CD4-positive, alpha-beta T cell (primary cell): ENCODE measurements around the gene LEPR. TPM values are rescaled to one million over a fixed set of nuclear protein-coding genes. Genes with fewer than 3 reads are reported as not detected.

Experiments used
- ATAC-seq: fragments of 200-7000 bp; cut with Tn5 transposase; one replicate; pipeline ENCODE4 v1.10.0; 2022; ENCODE audit warnings: mild to moderate bottlenecking; ENCODE audit not compliant: poor library complexity
- CTCF ChIA-PET: fragments of 350-600 bp; sonication (Branson Sonifier 250); formaldehyde crosslinking; loops from one replicate; lab custom pipeline; 2021; ENCODE audit warnings: antibody characterized with exemption, inconsistent platforms; lab: Charles Lee
- POLR2A ChIA-PET: fragments of 350-600 bp; sonication (Branson Sonifier 250); formaldehyde crosslinking; loops from one replicate; lab custom pipeline; 2021; ENCODE audit warnings: antibody characterized with exemption, inconsistent platforms; lab: Charles Lee
- DNase-seq, 14 experiments: peaks; one replicate each; pipeline ENCODE4 v3.0.0-alpha.2; 2013 to 2020; ENCODE audit warnings: mixed read lengths in 2 of 14
- H3K27ac ChIP-seq, 2 donors: one replicate each; pipeline versions ENCODE4 v1.5.1 to v1.7.0; 2013; ENCODE audit warnings: low read length in 2 of 2, low read depth in 1 of 2, mild to moderate bottlenecking in 1 of 2
- H3K27me3 ChIP-seq, 2 experiments: 1 replicate in 1 of 2; 2 replicates in 1 of 2; pipeline versions ENCODE4 v1.6.1 to v1.7.0; 2013; ENCODE audit warnings: low read length in 2 of 2, control low read depth in 1 of 2, mild to moderate bottlenecking in 1 of 2, moderate library complexity in 1 of 2; ENCODE audit not compliant: insufficient read depth in 2 of 2, control insufficient read depth in 1 of 2
- H3K36me3 ChIP-seq: one replicate; pipeline ENCODE4 v1.6.1; 2013; ENCODE audit warnings: low read length, control low read depth; ENCODE audit not compliant: insufficient read depth
- H3K4me1 ChIP-seq: one replicate; pipeline ENCODE4 v1.6.1; 2013; ENCODE audit warnings: low read length, control low read depth; ENCODE audit not compliant: insufficient read depth
- H3K4me3 ChIP-seq: one replicate; pipeline ENCODE4 v1.5.1; 2013; ENCODE audit warnings: mild to moderate bottlenecking, low read length, moderate library complexity
- H3K9me3 ChIP-seq, 2 experiments: 1 replicate in 1 of 2; 2 replicates in 1 of 2; pipeline versions ENCODE4 v1.6.1 to v1.7.0; 2013; ENCODE audit warnings: low read length in 2 of 2, mild to moderate bottlenecking in 2 of 2, control low read depth in 1 of 2, moderate library complexity in 1 of 2; ENCODE audit not compliant: control insufficient read depth in 1 of 2, insufficient read depth in 1 of 2
- H3K27ac Mint-ChIP-seq: one replicate; pipeline ENCODE4 v1.8.0; 2020; ENCODE audit warnings: mixed read lengths
- H3K27me3 Mint-ChIP-seq: one replicate; pipeline ENCODE4 v1.8.0; 2021; ENCODE audit warnings: mixed read lengths
- H3K36me3 Mint-ChIP-seq: one replicate; pipeline ENCODE4 v1.8.0; 2021; ENCODE audit warnings: low read depth, mixed read lengths
- H3K4me1 Mint-ChIP-seq: one replicate; pipeline ENCODE4 v1.8.0; 2021; ENCODE audit warnings: low read depth, mixed read lengths
- H3K4me3 Mint-ChIP-seq: one replicate; pipeline ENCODE4 v1.8.0; 2020; ENCODE audit warnings: mild to moderate bottlenecking, mixed read lengths
- H3K9me3 Mint-ChIP-seq: one replicate; pipeline ENCODE4 v1.8.0; 2020; ENCODE audit warnings: mixed read lengths
- CTCF ChIP-seq: fragments of 200-600 bp; IDR thresholded peaks from one replicate; pipeline ENCODE4 v1.8.0; 2022; ENCODE audit warnings: antibody characterized with exemption, mild to moderate bottlenecking
- intact Hi-C, 2 experiments: fragments of 100-400 bp; cut with DNase I in 1 of 2; cut with micrococcal nuclease in 1 of 2; formaldehyde crosslinking; loops; one replicate each; pipeline versions ENCODE4 v1.15.1 to v1.9.0; 2023 to 2025; cut with DNase I, micrococcal nuclease
- total RNA-seq, 174 experiments: library from RNA in 2 of 174; stranded (reverse) in 2 of 174; gene quantifications; one replicate each; pipeline ENCODE4 v1.2.3 and lab custom pipeline; 2021 to 2026

Gene LEPR
- total RNA-seq, 2 experiments from 2014 or later, result 0.58 to 0.59 TPM

- H3K36me3 Mint-ChIP-seq, result peaks cover 62% of the 10 kb centered on the region
- intact Hi-C loops, result loop anchor here (2.0 to 10.0 kb wide), 4 partner anchors 257 to 1505 kb away; no protein-coding TSS in a partner anchor
- CTCF ChIA-PET, result interaction anchor here (1.4 to 2.3 kb wide), 3 partner anchors 9 to 258 kb away, joined by 4 to 20 read pairs (median 5); partner anchors contain the start of genes LEPR and LEPROT
- H3K4me3 ChIP-seq, result no peak overlapping the region
- no peaks in the 10 kb centered on the region for H3K27me3 Mint-ChIP-seq
- peaks cover 11% of the 10 kb centered on the region for H3K4me1 Mint-ChIP-seq
- POLR2A ChIA-PET, result interaction anchor here (0.7 to 1.0 kb wide), 2 partner anchors 10 to 13 kb away, joined by 3 to 4 read pairs; partner anchors contain the start of genes LEPR and LEPROT
- H3K27me3 ChIP-seq, result no peaks in the 10 kb centered on the region
- peaks cover 34% of the 10 kb centered on the region for H3K36me3 ChIP-seq
- DNase-seq, result no peak
- no peak overlapping the region for H3K4me3 Mint-ChIP-seq
- TF ChIP-seq CTCF, result no peak
- H3K27ac ChIP-seq, result no peak overlapping the region
- H3K9me3 ChIP-seq, result no peaks in the 10 kb centered on the region
- ATAC-seq, result no peak
- H3K4me1 ChIP-seq, result no peaks in the 10 kb centered on the region
- H3K27ac Mint-ChIP-seq, result no peak overlapping the region
- no peaks in the 10 kb centered on the region for H3K9me3 Mint-ChIP-seq
These were observed 9.3 kb downstream of the LEPR start for GRCh38 chr1:65429806-65430205.

GRCh38 chr1:65431111-65431705 is 10.7 kb downstream of the LEPR start:
- Mint-ChIP-seq H3K36me3 (peaks cover 57% of the 10 kb centered on the region), H3K27me3 (no peaks in the 10 kb centered on the region), H3K4me3 (no peak overlapping the region), H3K4me1 (peaks cover 11% of the 10 kb centered on the region), H3K9me3 (no peaks in the 10 kb centered on the region), H3K27ac (no peak overlapping the region)
- Histone ChIP-seq H3K4me1 (no peaks in the 10 kb centered on the region), H3K36me3 (peaks cover 25% of the 10 kb centered on the region), H3K27ac (no peak overlapping the region), H3K4me3 (no peak overlapping the region), H3K27me3 (no peaks in the 10 kb centered on the region), H3K9me3 (no peaks in the 10 kb centered on the region)
- TF ChIP-seq CTCF, result peak; percentile 83
- intact Hi-C loops, result loop anchor here (1.0 to 10.0 kb wide), 4 partner anchors 256 to 1016 kb away; no protein-coding TSS in a partner anchor
- peak; percentile 62 for ATAC-seq
- CTCF ChIA-PET, result interaction anchor here (1.0 to 2.3 kb wide), 5 partner anchors 10 to 1015 kb away, joined by 3 to 20 read pairs (median 5); partner anchors contain the start of genes LEPR and LEPROT
- DNase-seq, result peak in 3 of 14 experiments; percentile 34 to 50 (median 44)
- POLR2A ChIA-PET, result interaction anchor here (1.6 kb wide), 1 partner anchor 11 kb away, joined by 7 read pairs; the partner anchor contains the start of genes LEPR and LEPROT

GRCh38 chr1:65432918-65433317 is 12.4 kb downstream of the LEPR start:
- intact Hi-C loops, result loop anchor here (5.0 to 10.0 kb wide), 2 partner anchors 812 to 1014 kb away; no protein-coding TSS in a partner anchor
- ChIA-PET POLR2A (no interaction called here), CTCF (no interaction called here)
- Histone ChIP-seq H3K27me3 (no peaks in the 10 kb centered on the region), H3K4me3 (no peak overlapping the region), H3K36me3 (peaks cover 16% of the 10 kb centered on the region), H3K4me1 (no peaks in the 10 kb centered on the region), H3K9me3 (no peaks in the 10 kb centered on the region), H3K27ac (no peak overlapping the region)
- peaks cover 11% of the 10 kb centered on the region for H3K4me1 Mint-ChIP-seq
- H3K36me3 Mint-ChIP-seq, result peaks cover 47% of the 10 kb centered on the region
- ATAC-seq, result no peak
- DNase-seq, result no peak
- no peaks in the 10 kb centered on the region for H3K9me3 Mint-ChIP-seq
- H3K4me3 Mint-ChIP-seq, result no peak overlapping the region
- no peaks in the 10 kb centered on the region for H3K27me3 Mint-ChIP-seq
- TF ChIP-seq CTCF, result no peak
- no peak overlapping the region for H3K27ac Mint-ChIP-seq
